Chondrocyte (in vitro differentiated cells): ENCODE results near the gene CAP2. TPM values are rescaled to one million over a fixed set of nuclear protein-coding genes. Genes with fewer than 3 reads are reported as not detected.
"Not testable (repeated sequence)": the region's sequence is repeated elsewhere in the genome, so short reads cannot be mapped to it uniquely, and the experiment has no call there.

Experiments used
- DNase-seq: peaks from one replicate; pipeline ENCODE4 v3.0.0; 2021; ENCODE audit warnings: mixed read lengths, low spot score
- H3K27ac Mint-ChIP-seq: one replicate; pipeline ENCODE4 v1.8.0; 2021; ENCODE audit warnings: mild to moderate bottlenecking, moderate library complexity, mixed read lengths; ENCODE audit not compliant: unreplicated experiment
- H3K27me3 Mint-ChIP-seq: 2 replicates; pipeline ENCODE4 v1.8.0; 2021; ENCODE audit warnings: low read depth, mixed read lengths
- H3K36me3 Mint-ChIP-seq: 2 replicates; pipeline ENCODE4 v1.8.0; 2021; ENCODE audit warnings: low read depth, mixed read lengths
- H3K4me1 Mint-ChIP-seq: 2 replicates; pipeline ENCODE4 v1.8.0; 2021; ENCODE audit warnings: low read depth, mild to moderate bottlenecking, mixed read lengths
- H3K4me3 Mint-ChIP-seq: one replicate; pipeline ENCODE4 v1.8.0; 2021; ENCODE audit warnings: mild to moderate bottlenecking, moderate library complexity, mixed read lengths; ENCODE audit not compliant: unreplicated experiment
- H3K9me3 Mint-ChIP-seq: 2 replicates; pipeline ENCODE4 v1.8.0; 2021; ENCODE audit warnings: low read depth, mixed read lengths
- total RNA-seq: library from RNA; stranded (reverse); gene quantifications from 3 replicates; pipeline ENCODE4 v1.2.1, GENCODE V29; 2021
- TF ChIP-seq, protein P1 (sequence below): fragments of 200-600 bp; sonication (generic); IDR thresholded peaks from 2 replicates; pipeline ENCODE4 v1.5.0; 2021; ENCODE audit warnings: antibody characterized with exemption, mild to moderate bottlenecking, moderate library complexity

CAP2 gene
- total RNA-seq, 1 donor from 2014 or later, result 90.4 TPM

DNA sequence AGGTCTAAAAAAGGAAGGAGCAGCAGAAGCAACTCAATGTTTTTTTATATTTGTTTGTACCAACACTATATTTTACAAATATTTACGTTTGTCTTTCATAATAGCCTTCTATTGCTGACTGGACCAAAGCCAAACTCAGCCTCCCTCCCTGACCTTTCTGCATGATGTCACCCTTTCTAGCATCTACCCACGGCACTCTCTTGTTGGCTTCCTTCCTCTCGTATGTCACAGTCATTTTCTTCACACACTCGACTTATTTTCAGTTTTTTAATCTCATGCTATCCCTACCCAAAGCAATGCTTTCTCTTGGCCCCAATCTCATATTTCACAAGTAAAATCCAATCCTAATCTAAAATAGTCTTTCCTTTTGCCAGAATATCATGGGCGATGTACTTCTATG lies 190.4 kb downstream of the CAP2 start:
- peaks cover 12% of the 10 kb centered on the region for H3K4me1 Mint-ChIP-seq
- TF ChIP-seq, protein P1, sequence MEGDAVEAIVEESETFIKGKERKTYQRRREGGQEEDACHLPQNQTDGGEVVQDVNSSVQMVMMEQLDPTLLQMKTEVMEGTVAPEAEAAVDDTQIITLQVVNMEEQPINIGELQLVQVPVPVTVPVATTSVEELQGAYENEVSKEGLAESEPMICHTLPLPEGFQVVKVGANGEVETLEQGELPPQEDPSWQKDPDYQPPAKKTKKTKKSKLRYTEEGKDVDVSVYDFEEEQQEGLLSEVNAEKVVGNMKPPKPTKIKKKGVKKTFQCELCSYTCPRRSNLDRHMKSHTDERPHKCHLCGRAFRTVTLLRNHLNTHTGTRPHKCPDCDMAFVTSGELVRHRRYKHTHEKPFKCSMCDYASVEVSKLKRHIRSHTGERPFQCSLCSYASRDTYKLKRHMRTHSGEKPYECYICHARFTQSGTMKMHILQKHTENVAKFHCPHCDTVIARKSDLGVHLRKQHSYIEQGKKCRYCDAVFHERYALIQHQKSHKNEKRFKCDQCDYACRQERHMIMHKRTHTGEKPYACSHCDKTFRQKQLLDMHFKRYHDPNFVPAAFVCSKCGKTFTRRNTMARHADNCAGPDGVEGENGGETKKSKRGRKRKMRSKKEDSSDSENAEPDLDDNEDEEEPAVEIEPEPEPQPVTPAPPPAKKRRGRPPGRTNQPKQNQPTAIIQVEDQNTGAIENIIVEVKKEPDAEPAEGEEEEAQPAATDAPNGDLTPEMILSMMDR, result no peak
- H3K4me3 Mint-ChIP-seq, result no peak overlapping the region
- H3K36me3 Mint-ChIP-seq, result no peaks in the 10 kb centered on the region
- no peaks in the 10 kb centered on the region for H3K27me3 Mint-ChIP-seq
- no peak for DNase-seq
- peak overlapping the region; percentile 25 for H3K27ac Mint-ChIP-seq
- peaks cover 4% of the 10 kb centered on the region for H3K9me3 Mint-ChIP-seq

DNA sequence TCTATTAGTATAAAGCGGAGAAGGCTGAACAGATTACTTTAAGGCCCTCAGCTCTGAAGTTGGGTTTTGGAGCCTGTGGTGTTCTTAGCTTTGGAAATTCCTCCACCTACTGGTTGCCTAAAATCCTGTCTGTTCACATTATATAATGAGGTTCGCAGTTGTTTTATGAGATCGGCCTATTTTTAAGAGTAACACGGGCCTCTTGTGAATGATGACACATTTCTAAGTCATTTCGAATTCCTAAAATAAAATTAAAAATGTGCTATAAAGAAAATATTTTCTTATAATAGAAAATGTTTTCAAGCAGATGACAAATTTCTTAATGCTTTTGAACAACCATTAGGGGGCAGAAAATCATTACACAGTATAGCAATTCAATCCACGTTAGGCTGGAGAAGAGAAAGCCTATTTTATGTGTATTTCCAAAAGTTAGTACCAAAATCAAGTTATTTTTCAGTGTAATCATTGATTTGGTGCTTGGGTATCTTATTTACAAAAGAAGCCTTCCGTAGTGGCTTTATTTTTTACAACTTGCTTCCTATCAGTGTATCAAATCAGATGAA lies 190.9 kb downstream of the CAP2 start:
- Mint-ChIP-seq H3K27me3 (no peaks in the 10 kb centered on the region), H3K4me3 (no peak overlapping the region), H3K27ac (peak overlapping the region; percentile 25), H3K36me3 (no peaks in the 10 kb centered on the region), H3K4me1 (peaks cover 14% of the 10 kb centered on the region), H3K9me3 (peaks cover 4% of the 10 kb centered on the region)
- TF ChIP-seq, protein P1, result peak; percentile 100
- no peak for DNase-seq

DNA sequence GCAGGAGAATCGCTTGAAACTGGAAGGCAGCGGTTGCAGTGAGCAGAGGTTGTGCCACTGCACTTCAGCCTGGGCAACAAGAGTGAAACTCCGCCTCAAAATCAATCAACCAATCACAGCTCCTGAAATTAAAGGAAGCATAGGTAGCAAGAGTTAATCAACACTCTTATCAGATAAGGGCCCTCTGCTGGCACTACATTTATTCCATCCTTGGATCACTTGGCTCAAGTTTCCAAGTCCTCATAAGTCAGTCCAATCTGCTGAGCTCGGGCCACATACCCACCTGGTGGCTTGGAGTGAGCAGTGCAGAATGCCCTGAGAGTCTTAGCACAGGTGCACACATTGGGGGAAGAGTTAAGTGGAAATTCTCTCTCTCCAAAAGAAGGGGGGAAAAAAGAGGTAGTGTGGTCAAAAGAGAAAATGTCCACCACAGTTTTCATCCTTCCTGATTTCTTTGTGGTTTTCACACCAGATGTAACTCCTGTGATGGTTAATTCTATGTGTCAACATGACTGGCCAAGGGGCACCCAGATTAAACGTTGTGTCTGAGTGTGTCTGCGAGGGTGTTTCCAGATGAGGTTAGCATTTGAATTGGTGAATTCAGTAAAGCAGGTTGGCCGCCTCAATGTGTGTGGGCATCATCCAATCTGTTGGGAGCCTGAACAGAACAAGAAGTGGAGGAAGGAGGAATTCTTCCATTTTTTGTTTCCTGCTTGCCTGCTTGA lies 192.5 kb downstream of the CAP2 start:
- DNase-seq, result no peak

DNA sequence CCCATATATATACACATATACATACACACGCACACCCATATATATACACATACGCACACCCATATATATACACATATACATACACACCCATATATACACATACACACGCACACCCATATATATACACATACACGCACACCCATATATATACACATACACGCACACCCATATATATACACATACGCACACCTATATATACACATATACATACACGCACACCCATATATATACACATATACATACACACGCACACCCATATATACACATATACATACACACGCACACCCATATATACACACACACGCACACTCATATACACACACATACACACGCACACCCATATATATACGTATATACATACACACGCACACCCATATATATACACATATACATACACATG lies 193.2 kb downstream of the CAP2 start:
- H3K4me1 Mint-ChIP-seq, result peaks cover 20% of the 10 kb centered on the region
- not testable (repeated sequence) for DNase-seq, H3K4me3 Mint-ChIP-seq, H3K36me3 Mint-ChIP-seq, H3K27me3 Mint-ChIP-seq, H3K27ac Mint-ChIP-seq, H3K9me3 Mint-ChIP-seq

More for the DNA sequence above, 192.5 kb downstream of the CAP2 start:
- Mint-ChIP-seq H3K9me3 (peaks cover 4% of the 10 kb centered on the region), H3K36me3 (no peaks in the 10 kb centered on the region), H3K27me3 (no peaks in the 10 kb centered on the region), H3K4me3 (no peak overlapping the region), H3K4me1 (peaks cover 20% of the 10 kb centered on the region), H3K27ac (no peak overlapping the region)
- TF ChIP-seq, protein P1, result peak; percentile 32

DNA sequence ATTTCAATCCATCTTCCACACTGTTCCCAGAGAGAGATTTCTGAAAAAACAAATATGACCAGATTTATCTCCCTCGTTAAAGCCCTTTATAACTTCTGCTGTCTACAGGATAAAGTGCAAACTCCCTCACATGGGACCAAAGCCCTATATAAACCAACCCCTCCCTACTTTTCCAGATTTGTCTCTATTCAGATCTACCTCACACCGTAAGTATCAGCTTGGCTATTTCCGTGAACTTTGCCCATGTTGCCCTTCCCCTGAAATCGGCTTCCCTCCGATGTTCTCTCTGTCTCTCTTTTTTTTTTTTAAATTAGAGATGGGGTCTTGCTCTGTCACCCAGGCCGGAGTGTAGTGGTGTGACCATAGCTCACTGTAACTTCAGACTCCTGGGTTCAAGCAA lies 194.6 kb downstream of the CAP2 start:
- Mint-ChIP-seq H3K9me3 (no peaks in the 10 kb centered on the region), H3K4me1 (peaks cover 20% of the 10 kb centered on the region), H3K27ac (no peak overlapping the region), H3K36me3 (no peaks in the 10 kb centered on the region), H3K4me3 (no peak overlapping the region), H3K27me3 (no peaks in the 10 kb centered on the region)
- TF ChIP-seq, protein P1, result no peak
- no peak for DNase-seq
